Activated CD4-positive, alpha-beta memory T cell treated with anti-CD3 and anti-CD28 coated beads, Interleukin-2, amount 10 ng/mL, durations not matched to agents 7 days and 5 days (primary cell): Measurements from ENCODE around the gene DDX41. TPM values are rescaled to one million over a fixed set of nuclear protein-coding genes. Genes with fewer than 3 reads are reported as not detected.

Experiments
- CTCF ChIA-PET: fragments of 350-600 bp; sonication (Branson Sonifier 250); formaldehyde crosslinking; loops from one replicate; lab custom pipeline; 2021; ENCODE audit warnings: antibody characterized with exemption, inconsistent platforms; lab: Charles Lee
- POLR2A ChIA-PET: fragments of 350-600 bp; sonication (Branson Sonifier 250); formaldehyde crosslinking; loops from one replicate; lab custom pipeline; 2021; ENCODE audit warnings: antibody characterized with exemption; lab: Charles Lee
- DNase-seq: peaks from one replicate; pipeline ENCODE4 v3.0.0-alpha.2; 2020
- H3K27ac Mint-ChIP-seq: one replicate; pipeline ENCODE4 v1.8.0; 2021; ENCODE audit warnings: mild to moderate bottlenecking, mixed read lengths
- H3K27me3 Mint-ChIP-seq: one replicate; pipeline ENCODE4 v1.8.0; 2021; ENCODE audit warnings: mixed read lengths
- H3K36me3 Mint-ChIP-seq: one replicate; pipeline ENCODE4 v1.8.0; 2021; ENCODE audit warnings: low read depth, mixed read lengths
- H3K4me1 Mint-ChIP-seq: one replicate; pipeline ENCODE4 v1.8.0; 2021; ENCODE audit warnings: mixed read lengths
- H3K4me3 Mint-ChIP-seq: one replicate; pipeline ENCODE4 v1.8.0; 2021; ENCODE audit warnings: mild to moderate bottlenecking, mixed read lengths
- H3K9me3 Mint-ChIP-seq: one replicate; pipeline ENCODE4 v1.8.0; 2021; ENCODE audit warnings: mixed read lengths
- total RNA-seq, 2 experiments: library from RNA; stranded (reverse); gene quantifications; one replicate each; pipeline ENCODE4 v1.2.3, GENCODE V29; 2021

The DDX41 gene
- total RNA-seq, 2 experiments from 2014 or later, result 105 to 107 TPM

DNA sequence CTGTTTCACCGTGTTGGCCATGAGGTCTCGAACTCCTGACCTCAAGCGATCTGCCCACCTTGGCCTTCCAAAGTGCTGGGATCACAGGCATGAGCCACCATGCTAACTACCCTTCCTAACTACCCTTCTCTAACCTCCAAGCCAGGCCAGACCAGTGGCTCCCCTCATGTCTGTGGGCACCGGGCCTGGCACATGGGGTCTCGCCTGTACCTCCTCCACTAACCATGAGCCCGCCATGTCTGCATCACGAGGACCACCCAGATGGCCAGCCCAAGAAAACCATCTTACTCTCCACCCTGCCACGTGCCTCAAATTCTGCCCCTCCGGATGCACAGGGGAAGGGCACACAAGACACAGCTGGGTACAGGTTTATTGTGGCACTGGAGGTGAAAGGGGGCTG lies 33.7 kb downstream of the DDX41 start:
- Mint-ChIP-seq H3K27ac (no peak overlapping the region), H3K9me3 (no peaks in the 10 kb centered on the region), H3K27me3 (no peaks in the 10 kb centered on the region), H3K4me1 (peaks cover 20% of the 10 kb centered on the region), H3K4me3 (no peak overlapping the region), H3K36me3 (peaks cover 24% of the 10 kb centered on the region)
- CTCF ChIA-PET, result interaction anchor here (1.5 kb wide), 1 partner anchor 26 kb away, joined by 3 read pairs; no protein-coding TSS in a partner anchor
- no peak for DNase-seq
- POLR2A ChIA-PET, result no interaction called here

GRCh38 chr5:177482359-177482795 lies 34.4 kb downstream of the DDX41 start:
- POLR2A ChIA-PET, result no interaction called here
- Mint-ChIP-seq H3K27ac (no peak overlapping the region), H3K4me3 (no peak overlapping the region), H3K4me1 (peaks cover 20% of the 10 kb centered on the region), H3K36me3 (peaks cover 20% of the 10 kb centered on the region), H3K27me3 (no peaks in the 10 kb centered on the region), H3K9me3 (no peaks in the 10 kb centered on the region)
- CTCF ChIA-PET, result interaction anchor here (0.7 to 1.5 kb wide), 3 partner anchors 14 to 249 kb away, joined by 3 read pairs; no protein-coding TSS in a partner anchor
- DNase-seq, result no peak

GRCh38 chr5:177479774-177480173 lies 37.0 kb downstream of the DDX41 start:
- DNase-seq, result no peak
- ChIA-PET POLR2A (no interaction called here), CTCF (interaction anchor here (1.1 to 1.4 kb wide), 2 partner anchors 76 to 170 kb away, joined by 3 read pairs; no protein-coding TSS in a partner anchor)
- Mint-ChIP-seq H3K27me3 (peaks cover 9% of the 10 kb centered on the region), H3K27ac (peak overlapping the region; percentile 42), H3K4me3 (no peak overlapping the region), H3K36me3 (peaks cover 9% of the 10 kb centered on the region), H3K9me3 (no peaks in the 10 kb centered on the region), H3K4me1 (peaks cover 30% of the 10 kb centered on the region)

DNA sequence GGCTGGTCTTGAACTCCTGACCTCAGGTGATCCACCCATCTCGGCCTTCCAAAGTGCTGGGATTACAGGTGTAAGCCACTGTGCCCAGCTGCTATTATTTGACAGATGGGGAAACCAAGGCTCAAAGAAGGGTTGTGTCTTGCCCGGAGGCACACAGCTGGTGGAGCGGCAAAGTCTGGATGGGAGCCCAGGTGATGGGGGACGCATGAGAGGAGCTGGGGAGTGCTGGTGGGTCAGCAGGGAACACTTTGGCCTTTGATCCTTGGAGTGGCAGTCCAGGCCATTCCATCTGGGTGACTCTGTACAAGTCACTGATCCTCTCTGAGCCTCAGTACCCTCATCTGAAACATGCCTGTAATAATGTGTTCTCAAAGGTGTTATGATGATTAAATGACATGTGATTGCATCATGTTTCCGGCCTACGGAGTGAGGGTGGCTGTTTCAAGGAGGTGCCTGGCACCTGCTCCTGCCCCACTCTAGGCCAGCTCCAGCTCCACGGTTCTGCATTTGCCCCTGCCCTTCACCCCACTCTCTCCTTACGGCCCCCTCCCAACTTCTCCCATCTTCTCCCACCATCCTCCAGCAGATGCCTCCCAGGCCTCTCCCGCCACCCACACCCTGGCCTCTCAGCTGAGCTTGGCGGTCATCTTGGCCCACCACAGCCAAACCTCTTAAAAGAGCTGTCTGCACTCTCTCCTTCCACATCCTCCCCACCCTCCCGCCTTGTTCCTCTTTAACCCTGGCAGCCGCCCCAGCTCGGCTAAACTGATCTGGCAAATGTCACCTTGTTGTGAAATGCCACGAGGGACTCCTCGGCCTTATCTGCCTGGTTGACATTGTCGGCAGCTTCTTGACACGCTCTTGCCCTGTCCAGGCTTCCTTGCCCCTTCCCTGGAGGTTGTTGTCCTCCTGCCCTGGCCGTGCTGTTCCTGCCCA lies 37.8 kb downstream of the DDX41 start:
- H3K36me3 Mint-ChIP-seq, result peaks cover 6% of the 10 kb centered on the region
- ChIA-PET POLR2A (interaction anchor here (1.4 kb wide), 1 partner anchor 18 kb away, joined by 5 read pairs; the partner anchor contains the start of gene PDLIM7), CTCF (interaction anchor here (0.9 to 2.5 kb wide), 6 partner anchors 14 to 169 kb away, joined by 3 to 9 read pairs (median 4); no protein-coding TSS in a partner anchor)
- no peaks in the 10 kb centered on the region for H3K9me3 Mint-ChIP-seq
- peak; percentile 39 for DNase-seq
- H3K27ac Mint-ChIP-seq, result peak overlapping the region; percentile 82
- no peak overlapping the region for H3K4me3 Mint-ChIP-seq
- H3K27me3 Mint-ChIP-seq, result peaks cover 17% of the 10 kb centered on the region
- peaks cover 34% of the 10 kb centered on the region for H3K4me1 Mint-ChIP-seq

GRCh38 chr5:177477701-177478477 lies 38.9 kb downstream of the DDX41 start:
- POLR2A ChIA-PET, result interaction anchor here (0.8 to 1.4 kb wide), 2 partner anchors 18 to 19 kb away, joined by 3 to 5 read pairs; partner anchors contain the start of gene PDLIM7
- H3K4me3 Mint-ChIP-seq, result no peak overlapping the region
- H3K27me3 Mint-ChIP-seq, result peaks cover 19% of the 10 kb centered on the region
- H3K27ac Mint-ChIP-seq, result no peak overlapping the region
- H3K9me3 Mint-ChIP-seq, result no peaks in the 10 kb centered on the region
- CTCF ChIA-PET, result interaction anchor here (0.9 to 2.5 kb wide), 5 partner anchors 15 to 87 kb away, joined by 3 to 9 read pairs (median 4); no protein-coding TSS in a partner anchor
- H3K36me3 Mint-ChIP-seq, result peaks cover 4% of the 10 kb centered on the region
- DNase-seq, result no peak
- H3K4me1 Mint-ChIP-seq, result peaks cover 36% of the 10 kb centered on the region

- H3K27me3 Mint-ChIP-seq, result peaks cover 23% of the 10 kb centered on the region
- no peak overlapping the region for H3K4me3 Mint-ChIP-seq
- H3K9me3 Mint-ChIP-seq, result no peaks in the 10 kb centered on the region
- CTCF ChIA-PET, result interaction anchor here (1.3 to 2.5 kb wide), 2 partner anchors 16 to 21 kb away, joined by 5 to 9 read pairs; no protein-coding TSS in a partner anchor
- POLR2A ChIA-PET, result interaction anchor here (0.8 to 1.1 kb wide), 2 partner anchors 31 to 38 kb away, joined by 3 read pairs; no protein-coding TSS in a partner anchor
- DNase-seq, result no peak
- H3K4me1 Mint-ChIP-seq, result peaks cover 41% of the 10 kb centered on the region
- no peak overlapping the region for H3K27ac Mint-ChIP-seq
- H3K36me3 Mint-ChIP-seq, result peaks cover 4% of the 10 kb centered on the region
Observed at GRCh38 chr5:177476531-177477233, 40.1 kb downstream of the DDX41 start.

DNA sequence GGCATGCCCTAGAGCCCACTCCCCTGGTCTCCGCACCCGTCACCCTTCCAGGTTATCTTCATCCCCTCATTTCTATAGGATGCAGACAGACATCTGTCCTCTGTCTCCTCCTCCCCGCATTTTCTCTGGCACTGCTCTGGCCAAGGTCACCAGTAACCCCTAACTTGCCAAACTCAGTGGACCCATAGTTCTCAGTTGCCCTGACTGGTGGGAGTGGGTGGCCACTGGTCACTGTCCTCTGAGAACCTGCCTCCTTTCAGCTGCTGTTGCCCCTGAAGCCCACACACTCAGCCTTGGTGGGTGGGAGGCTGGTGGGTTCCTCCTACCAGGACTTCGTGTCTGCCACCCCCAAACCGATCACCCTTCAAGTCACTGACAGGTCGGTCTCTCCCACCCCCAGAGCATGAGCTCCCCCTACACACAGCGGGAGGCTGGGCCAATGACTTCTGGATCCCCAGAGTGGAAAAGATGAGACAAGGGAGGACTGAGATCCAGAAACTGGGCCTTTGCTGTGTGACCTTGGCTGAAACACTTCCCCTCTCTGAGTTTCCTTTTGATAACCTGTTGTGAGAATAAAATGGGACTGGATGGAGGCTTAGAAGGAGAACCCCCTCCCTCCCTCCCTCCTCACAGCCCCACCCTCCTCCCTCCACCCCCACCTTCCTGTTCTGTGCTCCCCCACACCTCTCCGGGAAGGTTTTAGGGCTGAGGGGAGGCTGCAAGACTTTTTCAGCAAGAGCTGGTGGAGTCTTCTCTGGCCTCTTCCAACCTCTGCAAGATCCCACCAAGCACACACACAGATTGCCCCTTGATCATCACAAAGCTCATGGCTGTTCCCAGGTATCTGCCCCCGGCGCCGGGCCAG lies 41.0 kb downstream of the DDX41 start:
- ChIA-PET CTCF (interaction anchor here (0.6 to 1.3 kb wide), 3 partner anchors 20 to 81 kb away, joined by 3 to 5 read pairs (median 3); no protein-coding TSS in a partner anchor), POLR2A (interaction anchor here (0.8 to 1.1 kb wide), 2 partner anchors 30 to 39 kb away, joined by 3 read pairs; no protein-coding TSS in a partner anchor)
- Mint-ChIP-seq H3K36me3 (peaks cover 4% of the 10 kb centered on the region), H3K4me3 (no peak overlapping the region), H3K27me3 (peaks cover 23% of the 10 kb centered on the region), H3K4me1 (peaks cover 47% of the 10 kb centered on the region), H3K27ac (no peak overlapping the region), H3K9me3 (no peaks in the 10 kb centered on the region)
- DNase-seq, result no peak

GRCh38 chr5:177474846-177475562 lies 41.8 kb downstream of the DDX41 start:
- peak overlapping the region; percentile 32 for H3K4me3 Mint-ChIP-seq
- H3K9me3 Mint-ChIP-seq, result no peaks in the 10 kb centered on the region
- peaks cover 49% of the 10 kb centered on the region for H3K4me1 Mint-ChIP-seq
- peaks cover 25% of the 10 kb centered on the region for H3K27me3 Mint-ChIP-seq
- DNase-seq, result no peak
- no peak overlapping the region for H3K27ac Mint-ChIP-seq
- CTCF ChIA-PET, result interaction anchor here (0.7 kb wide), 1 partner anchor 21 kb away, joined by 3 read pairs; no protein-coding TSS in a partner anchor
- peaks cover 4% of the 10 kb centered on the region for H3K36me3 Mint-ChIP-seq
- POLR2A ChIA-PET, result interaction anchor here (0.8 to 1.7 kb wide), 2 partner anchors 18 to 22 kb away, joined by 3 to 4 read pairs; no protein-coding TSS in a partner anchor

- H3K4me1 Mint-ChIP-seq, result peaks cover 39% of the 10 kb centered on the region
- POLR2A ChIA-PET, result interaction anchor here (0.8 to 1.7 kb wide), 2 partner anchors 19 to 22 kb away, joined by 3 to 4 read pairs; no protein-coding TSS in a partner anchor
- H3K9me3 Mint-ChIP-seq, result no peaks in the 10 kb centered on the region
Observed at GRCh38 chr5:177474002-177474476, 42.7 kb downstream of the DDX41 start.

GRCh38 chr5:177473443-177474001 lies 43.2 kb downstream of the DDX41 start, which contains the start of gene DBN1:
Gene DBN1, minus strand, starts transcription at chr5:177473634. Its CDS starts 113 bp downstream, at chr5:177473521.
- peaks cover 34% of the 10 kb centered on the region for H3K4me1 Mint-ChIP-seq
- no peaks in the 10 kb centered on the region for H3K36me3 Mint-ChIP-seq
- no peak for DNase-seq
- no peaks in the 10 kb centered on the region for H3K9me3 Mint-ChIP-seq
- H3K4me3 Mint-ChIP-seq, result peak within 1 kb of the TSS; percentile 68
- peaks cover 25% of the 10 kb centered on the region for H3K27me3 Mint-ChIP-seq
- POLR2A ChIA-PET, result interaction anchor here (1.4 to 1.7 kb wide), 3 partner anchors 16 to 47 kb away, joined by 3 to 5 read pairs (median 4); partner anchors contain the start of gene GRK6
- no peak within 1 kb of the TSS for H3K27ac Mint-ChIP-seq
- CTCF ChIA-PET, result interaction anchor here (1.3 to 1.7 kb wide), 2 partner anchors 16 to 163 kb away, joined by 4 to 5 read pairs; no protein-coding TSS in a partner anchor

More at GRCh38 chr5:177474002-177474476, 42.7 kb downstream of the DDX41 start:
- no peaks in the 10 kb centered on the region for H3K36me3 Mint-ChIP-seq
- no peak for DNase-seq
- H3K4me3 Mint-ChIP-seq, result peak overlapping the region; percentile 68
- peaks cover 25% of the 10 kb centered on the region for H3K27me3 Mint-ChIP-seq
- H3K27ac Mint-ChIP-seq, result no peak overlapping the region
- CTCF ChIA-PET, result no interaction called here
